ENCODE results near the gene BTG3.

Gene BTG3

DNA sequence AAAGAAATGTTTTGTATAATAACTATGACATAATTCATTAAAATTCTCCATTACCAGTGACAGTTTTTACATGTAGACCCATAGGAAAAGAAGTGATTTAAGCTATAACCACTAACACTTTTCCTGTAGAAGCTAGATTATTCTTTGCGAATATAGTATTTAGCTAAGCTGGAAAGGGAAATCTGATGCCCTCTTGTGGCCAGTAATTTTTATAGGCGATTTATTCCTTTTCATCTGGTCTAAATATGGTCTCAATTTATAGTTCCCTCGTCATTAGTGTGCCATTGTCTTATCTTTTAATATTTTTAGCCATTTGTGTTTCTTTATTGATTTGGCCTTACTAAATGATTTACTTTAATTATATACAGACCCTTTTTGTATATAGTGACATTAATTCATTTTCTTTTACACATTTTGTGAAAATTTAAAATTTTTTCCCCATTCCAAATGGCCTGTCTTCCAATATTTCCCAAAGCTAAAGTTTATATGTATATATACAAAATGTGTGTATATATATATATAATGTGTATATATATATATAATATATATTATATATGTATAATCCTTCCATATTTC is 26.7 kb downstream of the BTG3 start:
- DNase-seq (ENCODE audit: low read depth in 2 of 2) = no peak

DNA sequence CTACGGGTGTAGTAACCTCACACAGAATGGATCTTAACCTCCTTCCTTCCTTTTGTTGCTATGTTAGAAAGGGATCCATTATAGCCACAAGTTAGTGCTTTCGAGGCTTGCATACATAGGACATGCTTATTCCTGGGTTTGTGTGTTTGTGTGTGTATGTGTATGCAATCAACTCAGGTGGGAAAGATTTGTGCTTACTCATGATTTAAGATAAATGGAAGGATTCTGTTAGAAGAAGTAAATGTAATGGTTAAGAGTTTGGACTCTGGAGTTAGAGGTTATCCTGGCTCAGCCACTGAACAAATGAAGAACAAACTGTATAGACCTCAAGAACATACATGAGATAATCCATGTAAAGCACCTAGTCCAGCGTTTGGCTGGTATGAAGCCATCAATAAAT is 28.8 kb downstream of the BTG3 start:
- DNase-seq (ENCODE audit: low read depth in 2 of 2) = no peak

DNA sequence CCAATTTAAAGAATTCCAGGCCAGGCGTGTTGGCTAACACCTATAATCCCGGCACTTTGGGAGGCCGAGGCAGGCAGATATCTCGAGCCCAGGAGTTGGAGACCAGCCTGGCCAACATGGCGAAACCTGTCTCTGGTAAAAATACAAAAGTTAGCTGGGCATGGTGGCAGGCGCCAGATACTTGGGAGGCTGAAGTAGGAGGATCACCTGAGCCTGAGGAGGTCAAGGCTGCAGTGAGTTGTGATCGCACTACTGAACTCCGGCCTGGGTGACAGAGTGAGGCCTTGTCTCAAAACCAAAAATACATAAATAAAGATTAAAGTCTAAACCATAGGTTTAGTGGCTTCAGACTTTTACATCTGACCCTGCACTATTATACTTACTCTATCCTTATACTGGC is 32.4 kb downstream of the BTG3 start:
- no peak for DNase-seq (ENCODE audit: low read depth in 2 of 2)

DNA sequence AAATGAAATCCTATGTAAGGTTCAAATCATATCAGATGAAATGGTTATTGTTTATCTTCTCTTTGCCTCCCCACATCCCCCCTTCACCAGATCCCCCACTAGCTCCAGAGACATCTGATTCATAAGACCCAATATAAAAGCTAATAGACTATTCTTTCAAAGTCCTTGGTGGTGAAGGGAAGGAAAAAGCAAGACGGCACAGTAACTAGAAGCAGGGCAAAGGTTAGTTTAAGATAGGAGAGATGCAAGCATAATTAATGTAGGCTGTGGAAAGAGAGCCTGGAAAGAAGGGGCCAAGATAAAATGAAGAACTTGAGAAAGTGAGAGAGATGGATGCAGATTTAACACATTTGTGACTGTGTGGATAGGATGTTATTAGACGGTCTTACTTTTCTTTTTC is 33.8 kb downstream of the BTG3 start:
- DNase-seq (ENCODE audit: low read depth in 2 of 2) = no peak

DNA sequence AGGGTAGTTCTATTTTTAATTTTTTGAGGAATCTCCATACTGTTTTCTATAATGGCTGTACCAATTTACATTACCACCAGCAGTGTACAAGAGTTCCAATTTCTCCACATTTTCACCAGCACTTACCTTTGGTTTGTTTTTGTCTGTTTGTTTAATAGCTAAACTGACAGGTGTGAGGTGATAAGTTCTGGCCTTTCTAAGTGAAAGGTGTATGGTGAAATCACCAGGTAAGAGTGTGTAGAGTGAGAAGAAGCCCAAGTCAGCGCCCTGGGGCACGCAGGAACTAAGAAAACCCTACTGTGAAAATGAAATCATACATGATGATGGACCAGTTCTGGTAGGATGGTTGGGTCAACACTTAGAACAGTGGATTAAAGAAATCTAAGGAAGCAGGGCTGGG is 34.5 kb downstream of the BTG3 start:
- no peak for DNase-seq (ENCODE audit: low read depth in 2 of 2)

DNA sequence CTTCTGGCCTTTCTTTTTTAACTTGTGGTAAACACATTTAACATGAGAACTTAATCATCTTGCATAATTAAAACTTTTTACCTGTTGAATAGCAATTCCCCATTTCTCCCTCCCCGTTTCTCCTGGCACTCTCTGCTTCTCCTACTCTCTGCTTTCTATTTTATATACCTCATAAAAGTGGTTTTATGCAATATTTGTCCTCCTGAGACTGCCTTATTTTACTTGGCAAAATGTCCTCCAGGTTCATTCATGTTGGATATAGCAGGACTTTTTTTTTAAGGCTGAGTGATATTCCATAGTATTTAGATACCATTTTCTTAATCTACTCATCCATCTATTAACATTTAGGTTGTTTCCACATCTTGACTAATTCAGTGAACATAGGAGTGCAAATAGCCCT is 35.0 kb downstream of the BTG3 start:
- DNase-seq (ENCODE audit: low read depth in 2 of 2) = no peak

DNA sequence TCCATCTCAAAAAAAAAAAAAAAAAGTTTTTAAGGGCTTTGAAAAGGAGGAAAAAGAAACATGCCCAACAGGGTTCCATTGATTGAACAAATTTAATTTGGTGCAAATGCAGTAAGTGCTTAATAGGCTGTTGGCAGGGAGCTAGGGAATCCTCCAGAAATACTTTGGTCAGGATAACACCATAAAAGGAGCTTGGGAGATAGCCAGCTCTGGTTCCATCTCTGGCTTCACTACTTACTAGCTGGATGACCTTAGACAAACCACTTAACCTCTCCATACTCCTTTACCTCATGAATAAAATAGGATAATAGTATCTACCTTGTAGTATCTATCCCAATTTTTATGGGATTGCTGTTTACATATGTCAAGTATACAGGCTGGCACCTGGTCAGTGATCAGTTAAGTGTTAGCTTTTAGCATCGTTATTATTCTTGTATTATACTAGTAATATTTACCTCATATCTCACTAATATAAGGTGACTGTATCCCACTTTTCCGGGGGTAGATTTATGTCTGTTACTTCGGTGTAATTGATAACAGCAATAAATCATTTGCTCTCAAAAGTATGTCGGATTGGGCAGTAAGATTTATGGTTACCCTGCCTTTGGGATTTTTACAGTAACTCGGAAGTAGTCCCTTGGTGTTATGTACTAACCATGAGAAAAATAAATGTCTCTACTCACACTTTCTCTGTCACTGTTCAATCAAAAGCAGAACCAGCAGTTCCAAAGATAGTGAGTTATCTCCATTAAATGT is 36.4 kb downstream of the BTG3 start:
- DNase-seq (ENCODE audit: low read depth in 2 of 2) = no peak

DNA sequence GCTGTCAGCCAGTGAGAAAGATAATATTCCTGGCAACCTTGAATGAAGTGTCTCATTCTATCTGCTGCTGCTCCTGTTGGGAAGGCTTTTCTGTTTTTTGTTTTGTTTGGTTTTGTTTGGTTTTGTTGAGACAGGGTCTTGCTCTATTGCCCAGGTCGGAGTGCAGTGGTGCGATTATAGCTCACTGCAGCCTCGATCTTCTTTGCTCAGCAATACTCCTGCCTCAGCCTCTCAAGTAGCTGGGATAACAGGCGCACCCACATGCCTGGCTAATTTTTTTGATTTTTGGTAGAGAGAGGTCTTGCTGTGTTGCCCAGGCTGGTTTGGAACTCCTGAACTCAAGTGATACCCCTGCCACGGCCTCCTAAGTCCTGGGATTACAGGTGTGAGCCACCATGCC is 37.6 kb downstream of the BTG3 start:
- DNase-seq (ENCODE audit: low read depth in 2 of 2) = no peak

DNA sequence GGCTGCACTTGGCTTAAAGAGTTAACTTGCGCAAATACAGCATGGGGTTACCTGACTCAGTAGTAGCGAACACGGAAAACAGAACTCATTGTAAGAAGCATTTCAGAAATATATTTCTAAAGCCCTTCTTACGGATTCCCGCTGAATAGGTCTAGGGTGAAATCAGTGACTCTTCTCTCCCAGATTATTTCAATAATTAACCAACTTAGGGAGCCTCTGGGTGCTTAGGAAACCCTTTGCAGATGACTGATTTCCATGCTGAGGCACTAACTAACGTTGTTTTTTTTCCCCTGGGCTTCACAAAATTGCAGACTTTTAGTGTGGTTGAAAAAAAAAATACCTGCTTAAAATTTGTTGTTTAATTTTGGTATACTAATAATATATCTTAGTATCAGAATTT is 40.3 kb downstream of the BTG3 start:
- no peak for DNase-seq (ENCODE audit: low read depth in 2 of 2)

DNA sequence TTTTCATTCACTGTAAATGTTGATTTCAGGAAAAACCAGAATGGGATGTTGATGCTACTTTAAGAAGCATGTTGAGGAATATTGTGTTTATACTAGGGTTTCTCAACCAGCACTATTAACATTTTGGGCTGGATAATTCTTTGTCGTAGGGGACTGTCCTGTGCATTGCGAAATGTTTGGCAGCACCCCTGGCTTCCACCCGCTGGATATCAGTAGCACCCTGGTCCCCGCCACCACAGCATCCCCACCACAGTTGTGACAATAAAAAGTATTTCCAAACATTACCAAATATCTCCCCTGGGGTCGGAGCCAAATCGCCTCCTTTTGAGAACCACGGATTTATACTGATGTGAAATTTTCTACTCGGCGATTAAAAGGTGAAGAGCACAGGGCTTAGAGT is 41.9 kb downstream of the BTG3 start:
- DNase-seq (ENCODE audit: low read depth in 2 of 2) = no peak

DNA sequence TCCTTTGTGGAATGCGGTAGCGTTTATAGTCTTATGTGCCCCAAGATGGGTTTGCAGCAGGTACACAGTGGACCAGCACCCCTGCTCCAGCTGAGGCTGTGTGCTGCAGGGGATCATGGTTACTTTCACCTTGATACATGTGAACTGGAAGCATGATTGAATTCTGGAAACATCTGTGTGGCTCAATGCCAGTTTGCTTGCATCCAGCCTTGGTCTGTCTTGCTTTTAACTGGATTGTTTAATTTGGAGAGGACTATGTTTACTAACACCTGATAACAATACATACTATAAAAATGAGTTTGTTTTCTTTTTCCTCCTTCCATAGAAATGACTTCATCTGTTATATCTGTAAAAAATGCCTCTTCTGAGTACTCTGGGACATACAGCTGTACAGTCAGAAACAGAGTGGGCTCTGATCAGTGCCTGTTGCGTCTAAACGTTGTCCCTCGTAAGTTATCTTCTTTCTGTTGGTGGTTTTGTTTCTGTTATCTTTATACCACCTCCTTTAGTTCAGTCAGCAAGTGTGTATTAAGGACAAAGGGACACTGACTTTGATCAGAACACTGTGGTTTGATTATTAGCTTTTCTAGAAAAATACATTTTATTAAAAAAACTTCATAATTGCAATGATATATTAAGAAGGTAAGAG is 52.2 kb downstream of the BTG3 start:
- DNase-seq (ENCODE audit: low read depth in 2 of 2) = no peak

DNA sequence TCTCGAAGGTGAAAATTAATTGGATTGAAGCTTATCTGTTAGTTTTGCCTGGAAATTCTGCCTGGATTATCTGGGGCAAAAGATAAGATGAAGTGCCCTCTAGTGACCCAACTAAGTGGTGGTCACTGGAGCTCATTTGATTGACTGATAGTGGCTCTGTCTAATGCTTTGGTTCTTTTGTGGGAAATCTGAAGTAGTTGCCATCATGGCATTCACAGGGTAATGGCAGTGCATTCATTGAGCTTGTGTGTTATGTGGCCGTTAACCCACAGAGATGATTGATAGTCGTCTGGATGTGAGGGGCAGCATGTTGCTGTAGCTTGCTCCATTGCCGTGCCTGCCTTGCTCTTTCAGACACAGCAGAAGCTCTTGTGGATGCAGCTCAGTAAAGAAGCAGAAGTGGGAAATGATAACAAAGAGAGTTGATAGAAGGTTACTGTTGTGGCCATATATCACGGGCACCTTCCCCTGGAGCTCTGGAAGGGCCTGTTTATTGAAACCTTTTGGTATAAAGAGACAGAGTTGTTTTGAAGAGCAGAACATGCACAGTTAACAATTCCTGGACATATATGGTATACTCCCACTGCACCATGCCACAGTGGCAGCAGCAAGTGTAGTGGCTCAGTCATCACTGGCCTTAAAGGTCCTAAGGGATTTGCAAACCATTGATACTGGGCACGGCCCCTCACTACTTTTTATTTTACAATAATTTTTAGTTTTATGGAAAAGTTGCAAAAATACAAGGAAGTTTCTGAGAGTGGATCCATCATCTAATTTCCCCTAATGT is 57.8 kb downstream of the BTG3 start:
- no peak for DNase-seq (ENCODE audit: low read depth in 2 of 2)

DNA sequence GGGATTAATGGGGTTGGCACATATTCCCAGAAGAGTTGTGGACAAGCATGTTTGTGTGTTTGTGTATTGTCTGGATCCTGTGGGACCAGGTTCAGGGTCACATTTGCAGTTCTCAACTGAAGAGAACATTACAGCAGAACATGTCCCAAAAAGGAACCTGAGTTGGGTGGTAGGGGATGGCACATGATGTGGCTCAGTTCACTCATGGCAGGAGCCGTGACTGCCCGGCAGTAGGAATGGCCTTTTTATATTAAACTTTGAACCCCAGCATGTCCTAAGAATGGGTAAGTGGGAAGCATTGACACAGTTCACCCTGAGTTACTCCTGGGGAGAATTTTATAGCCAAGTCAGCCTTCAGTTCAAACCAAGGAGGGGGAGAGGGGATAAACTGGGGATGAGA is 58.6 kb downstream of the BTG3 start:
- DNase-seq (ENCODE audit: low read depth in 2 of 2) = no peak

DNA sequence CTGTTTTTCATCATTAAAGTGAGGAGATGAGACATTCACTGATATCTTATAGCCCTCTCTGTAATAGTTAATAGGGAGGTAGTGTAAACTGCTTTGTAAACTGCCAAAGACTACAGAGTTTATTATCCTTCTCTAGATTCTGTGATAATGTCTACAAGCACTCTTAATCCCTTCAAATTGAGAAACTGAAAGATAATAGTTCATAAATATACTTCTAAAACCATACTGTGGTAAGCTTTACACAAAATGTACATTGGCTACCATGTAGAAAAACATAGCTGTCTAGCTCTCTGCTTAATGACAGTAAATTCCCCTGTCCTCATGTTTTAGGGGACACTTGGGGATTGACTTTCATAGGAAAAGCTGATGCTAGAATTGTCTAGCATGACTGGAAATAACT is 60.3 kb downstream of the BTG3 start:
- DNase-seq (ENCODE audit: low read depth in 2 of 2) = no peak

DNA sequence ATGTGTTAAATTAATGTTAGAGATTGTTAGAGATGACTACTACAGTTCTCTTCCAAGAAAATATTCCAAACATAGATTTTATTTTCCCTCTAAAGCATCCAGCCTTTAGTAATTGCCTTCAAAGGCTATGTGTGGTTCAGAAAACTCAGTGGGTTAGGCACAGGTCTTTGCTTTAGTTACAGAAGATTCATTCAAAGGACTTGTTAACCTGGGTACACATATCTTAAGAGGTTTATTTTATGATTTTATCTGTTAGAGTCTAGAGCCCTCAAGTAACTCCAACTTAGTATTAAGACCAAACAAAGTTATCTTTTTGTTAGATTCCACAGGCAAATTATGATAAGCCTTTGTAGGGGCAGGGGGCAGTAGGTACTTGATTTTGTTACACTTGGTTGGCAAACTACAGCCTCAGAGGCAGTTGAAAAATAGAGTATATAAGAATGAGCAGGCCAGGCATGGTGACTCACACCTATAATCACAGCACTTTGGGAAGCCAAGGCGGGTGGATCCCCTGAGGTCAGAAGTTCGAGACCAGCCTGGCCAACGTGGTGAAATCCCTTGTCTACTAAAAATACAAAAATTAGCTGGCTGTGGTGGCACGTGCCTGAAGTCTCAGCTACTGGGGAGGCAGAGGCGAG is 61.9 kb downstream of the BTG3 start:
- DNase-seq (ENCODE audit: low read depth in 2 of 2) = no peak

DNA sequence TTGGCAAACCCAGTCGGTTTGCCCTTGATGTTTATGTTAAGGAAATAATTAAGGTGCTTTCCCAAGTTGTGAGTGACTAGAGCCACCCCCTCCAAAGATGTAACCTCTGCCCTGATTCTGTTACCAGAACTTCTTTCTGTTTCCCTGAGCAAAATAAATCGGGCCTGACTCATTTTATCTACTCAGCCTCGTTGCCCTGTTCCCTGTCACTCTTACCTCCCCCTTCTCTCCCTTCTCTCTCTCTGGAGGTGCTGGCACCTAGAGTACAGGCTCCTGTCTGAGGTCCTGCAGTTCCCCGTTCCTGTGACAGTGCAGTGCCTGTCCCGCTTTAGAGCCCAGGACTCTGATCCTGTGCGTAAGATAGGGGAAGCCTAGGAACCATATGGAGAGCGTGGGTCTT is 64.4 kb downstream of the BTG3 start:
- DNase-seq (ENCODE audit: low read depth in 2 of 2) = no peak

DNA sequence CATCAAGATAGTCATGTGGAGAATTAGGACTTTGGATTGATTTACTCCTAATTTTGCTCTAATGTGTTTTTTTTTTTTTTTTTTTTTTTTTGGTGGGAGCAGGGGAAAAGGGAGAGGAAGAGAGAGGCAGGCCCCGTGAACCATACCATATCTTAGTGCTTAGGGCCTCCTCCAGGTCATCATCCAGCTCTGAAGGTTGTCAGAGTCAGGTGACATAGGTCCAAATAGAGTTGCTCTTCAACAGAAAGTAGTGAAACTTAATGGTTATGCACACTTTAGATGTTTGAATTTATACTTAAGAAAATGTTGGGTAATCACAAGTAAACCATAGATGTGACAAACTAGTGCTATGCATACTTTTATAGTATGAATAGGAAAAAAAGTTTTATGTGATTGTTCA is 67.7 kb downstream of the BTG3 start:
- DNase-seq (ENCODE audit: low read depth in 2 of 2) = no peak
